Left lobe of liver (tissue), 2 donors: ENCODE results near the gene DLST. TPM values are rescaled to one million over a fixed set of nuclear protein-coding genes. Genes with fewer than 3 reads are reported as not detected.
"Not testable (repeated sequence)": the region's sequence is repeated elsewhere in the genome, so short reads cannot be mapped to it uniquely, and the experiment has no call there.

ENCODE experiments used
- ATAC-seq: fragments of 200-7000 bp; cut with Tn5 transposase; one replicate; pipeline ENCODE4 v1.9.1; 2020; ENCODE audit warnings: mild to moderate bottlenecking, moderate library complexity
- DNase-seq: peaks from one replicate; pipeline ENCODE4 v3.0.0-alpha.2; 2020; ENCODE audit warnings: low spot score
- total RNA-seq: library from RNA; stranded (reverse); gene quantifications from one replicate; pipeline ENCODE4 v1.2.1, GENCODE V29; 2021
- donor health status: DM: no; HTN: no; CAD: no; lungs with moderate emphysema.
- donor health status: DM: no; HTN: yes; CAD: no.

DLST gene
- total RNA-seq, 1 donor from 2014 or later = 65.6 TPM

GRCh38 chr14:74915426-74915825 lies 33.7 kb downstream of the DLST start:
- no peak for ATAC-seq

DNA sequence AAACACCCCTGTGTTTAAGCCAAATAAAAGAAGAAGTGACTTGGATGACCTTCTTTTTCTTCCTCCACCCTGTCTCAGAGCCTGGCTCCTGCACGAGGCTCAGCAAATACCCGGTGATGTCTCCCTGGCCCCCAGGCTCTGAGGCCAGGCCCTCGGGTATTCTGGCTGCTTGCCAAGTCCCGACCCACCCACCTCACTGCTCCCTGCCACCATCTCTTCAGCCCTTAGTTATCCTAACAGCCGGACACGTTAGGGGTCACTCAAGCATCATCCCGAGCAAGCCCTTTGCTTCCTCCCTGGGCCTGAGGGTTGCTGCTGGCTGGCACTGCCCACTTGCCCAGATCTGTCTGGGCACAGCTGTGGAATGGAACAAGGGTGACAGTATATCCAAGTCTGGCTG lies 34.1 kb downstream of the DLST start:
- ATAC-seq (no peak), DNase-seq (no peak)

More at GRCh38 chr14:74915426-74915825, 33.7 kb downstream of the DLST start:
- no peak for DNase-seq

- DNase-seq (no peak), ATAC-seq (no peak)
Observed at GRCh38 chr14:74917178-74917543, 35.4 kb downstream of the DLST start.

DNA sequence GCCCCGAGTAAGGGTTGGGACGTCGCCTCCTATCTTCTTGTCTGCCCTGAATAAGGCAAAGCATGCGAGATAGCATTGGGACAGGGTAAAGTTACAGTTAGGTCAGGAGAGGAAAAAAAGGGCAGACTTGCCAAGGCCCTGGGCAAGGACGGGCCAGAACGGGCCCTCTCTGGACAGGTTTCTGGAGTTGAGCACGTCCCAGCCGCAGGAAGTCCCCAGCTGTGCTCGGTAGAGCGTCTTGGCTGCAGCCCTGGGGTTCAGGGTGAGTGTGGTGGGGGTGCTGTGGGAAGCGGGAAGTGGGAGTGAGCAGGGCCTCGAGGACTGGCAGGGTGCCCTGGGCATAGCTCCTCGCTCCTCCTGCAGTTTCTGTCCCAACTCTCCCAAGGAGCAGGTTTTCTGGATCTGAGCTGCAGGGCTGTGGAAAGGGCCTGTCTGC lies 35.9 kb downstream of the DLST start:
- ATAC-seq (peak; percentile 23), DNase-seq (no peak)

DNA sequence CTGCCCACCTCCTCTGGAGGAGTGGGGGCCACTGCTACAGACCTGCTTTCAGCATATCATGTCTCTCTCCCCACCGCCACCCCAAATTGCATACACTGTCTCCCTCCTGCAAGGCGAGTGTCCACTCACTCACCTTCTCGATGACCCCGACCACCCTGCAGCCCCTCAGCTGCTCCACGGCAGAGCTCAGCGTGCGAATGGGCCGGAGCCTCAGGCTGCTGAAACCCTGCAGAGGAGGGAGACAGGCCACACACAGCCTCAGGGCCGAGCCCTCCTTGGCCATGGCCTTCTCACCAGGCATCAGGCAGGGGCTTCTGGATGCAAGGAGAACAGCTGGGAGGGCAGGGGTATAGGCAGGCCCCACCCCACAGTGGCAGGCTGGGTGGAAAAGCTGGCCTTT lies 36.7 kb downstream of the DLST start:
- DNase-seq = no peak
- no peak for ATAC-seq

DNA sequence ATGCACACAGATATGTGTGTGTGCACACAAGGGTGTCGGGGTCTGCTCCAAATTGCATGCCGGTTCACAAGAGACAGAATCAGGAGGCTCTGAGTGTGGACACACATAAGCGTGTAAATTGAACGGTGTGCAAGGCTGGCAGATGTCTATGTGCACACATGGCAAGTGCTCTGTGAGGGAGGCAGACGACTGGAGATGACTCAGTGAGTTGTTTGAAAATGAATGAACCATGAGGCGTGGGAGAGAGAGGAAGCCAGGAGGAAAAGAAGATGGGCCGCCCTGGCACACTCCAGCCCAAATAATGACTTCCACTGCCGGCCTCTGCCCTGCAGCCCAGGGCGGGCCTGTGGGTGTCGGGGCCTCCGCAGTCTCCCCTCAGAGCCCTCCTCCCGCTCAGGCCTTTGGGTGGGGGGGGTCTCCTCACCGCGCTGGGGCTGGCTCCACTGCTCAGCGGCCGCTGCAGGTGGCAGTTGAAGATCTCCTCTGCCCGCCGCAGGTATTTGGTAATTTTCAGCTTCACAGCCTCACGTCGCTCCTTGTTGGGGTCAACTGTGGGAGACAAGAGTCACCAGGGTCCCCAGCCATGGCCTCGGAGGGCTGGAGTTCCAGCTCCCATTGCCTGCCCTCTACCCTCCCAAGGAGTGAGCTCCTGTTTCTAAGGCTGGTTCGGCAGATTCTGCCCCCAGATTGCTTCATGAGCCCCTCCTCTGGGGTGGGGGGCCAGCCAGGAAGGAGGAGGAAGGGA lies 37.9 kb downstream of the DLST start:
- ATAC-seq (no peak), DNase-seq (no peak)

- DNase-seq (no peak), ATAC-seq (no peak)
Observed at GRCh38 chr14:74920281-74920680, 38.6 kb downstream of the DLST start.

- no peak for DNase-seq
- no peak for ATAC-seq
Observed at GRCh38 chr14:74921053-74921620, 39.4 kb downstream of the DLST start.

DNA sequence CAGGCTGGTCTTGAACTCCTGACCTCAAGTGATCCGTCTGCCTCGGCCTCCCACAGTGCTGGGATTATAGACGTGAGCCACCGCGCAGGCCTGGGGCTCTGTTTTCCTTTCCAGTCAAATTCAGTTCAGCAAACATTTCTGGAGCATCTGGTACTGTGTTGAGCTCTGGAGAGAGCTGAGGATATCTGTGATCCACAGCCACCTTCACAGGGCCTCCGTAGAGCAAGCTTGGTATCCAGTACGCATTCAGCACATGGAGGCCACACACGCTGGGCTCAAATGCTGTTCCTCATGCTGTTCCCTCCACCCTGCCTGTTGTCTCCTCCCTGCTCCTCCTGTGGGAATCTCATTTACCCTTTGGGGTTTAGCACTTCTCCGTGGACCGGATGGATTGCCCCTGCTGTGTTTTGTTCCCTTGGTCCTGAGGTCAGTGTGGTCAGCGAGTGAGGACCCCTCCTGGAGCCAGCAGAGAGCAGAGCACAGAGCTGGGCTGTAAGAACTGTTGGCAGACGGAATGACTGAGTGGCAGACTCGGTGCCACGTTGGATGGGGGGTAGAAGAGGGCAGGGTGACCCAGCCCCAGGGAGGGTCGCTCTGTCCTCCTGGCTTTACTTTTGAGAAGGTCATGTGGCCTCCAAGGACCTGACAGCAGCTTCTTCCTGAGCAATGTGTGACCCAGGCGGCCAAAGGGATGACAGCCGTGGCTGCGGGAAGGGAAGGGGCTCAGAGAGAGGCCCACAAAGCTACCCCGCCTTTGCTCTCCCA lies 40.5 kb downstream of the DLST start:
- ATAC-seq (no peak), DNase-seq (no peak)

DNA sequence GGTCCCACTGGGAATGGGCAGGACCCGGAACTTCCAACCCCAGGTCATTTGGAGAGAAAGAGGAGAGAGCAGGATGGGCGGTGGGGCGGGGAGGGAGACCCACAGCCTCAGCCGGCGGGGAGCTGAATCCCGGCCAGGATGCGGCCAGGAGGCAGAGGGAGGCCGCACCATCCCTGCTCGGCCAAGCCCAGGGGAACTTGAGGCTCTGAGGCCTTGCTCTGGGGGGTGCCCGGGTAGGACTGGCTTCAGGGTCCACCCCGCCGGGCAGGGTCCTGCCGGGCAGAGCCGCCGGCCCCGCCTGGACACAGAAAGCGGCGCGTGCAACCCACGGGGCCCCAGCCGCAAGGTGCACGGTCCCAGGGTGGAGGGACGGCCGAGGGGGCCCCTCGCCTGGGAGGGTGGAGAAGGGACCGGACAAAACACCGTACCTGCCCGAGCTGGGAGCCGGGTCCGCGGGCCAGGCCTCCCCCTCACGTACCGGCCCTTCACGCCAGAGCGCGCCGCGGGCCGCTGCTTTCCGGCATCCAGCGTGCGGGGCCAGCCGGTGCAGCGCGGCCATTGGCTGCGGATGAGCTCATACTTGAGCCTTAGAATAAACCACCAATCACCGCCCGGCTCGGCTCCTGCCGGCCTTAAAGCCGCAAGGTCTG lies 41.2 kb downstream of the DLST start, which contains the start of gene RPS6KL1:
Gene RPS6KL1, minus strand, starts transcription at position 509 of the 650 bp plus-strand sequence. CDS start 1,719 bp downstream, outside the sequence.
- DNase-seq (peak; percentile 85), ATAC-seq (peak; percentile 99)

GRCh38 chr14:74924061-74924460 lies 42.3 kb downstream of the DLST start:
- ATAC-seq (no peak), DNase-seq (no peak)

DNA sequence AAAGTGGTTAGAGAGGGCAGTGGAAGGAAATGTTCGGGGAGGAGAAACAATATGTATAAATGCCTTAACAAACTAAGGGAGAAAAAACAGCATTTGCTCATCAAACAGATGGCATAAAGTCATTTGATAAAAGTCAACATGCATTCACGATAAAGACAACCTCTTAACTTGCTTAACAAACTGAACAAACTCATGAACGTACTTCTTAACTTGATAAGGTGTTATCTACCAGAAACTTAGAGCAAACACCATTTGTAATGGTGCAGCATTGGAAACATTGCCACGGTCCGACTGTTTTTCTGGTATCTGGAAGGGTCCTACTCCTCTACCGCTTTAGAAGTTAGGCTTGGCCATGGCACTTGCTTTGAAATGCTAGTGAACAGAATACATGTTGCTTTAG lies 45.5 kb downstream of the DLST start:
- no peak for ATAC-seq
- no peak for DNase-seq

DNA sequence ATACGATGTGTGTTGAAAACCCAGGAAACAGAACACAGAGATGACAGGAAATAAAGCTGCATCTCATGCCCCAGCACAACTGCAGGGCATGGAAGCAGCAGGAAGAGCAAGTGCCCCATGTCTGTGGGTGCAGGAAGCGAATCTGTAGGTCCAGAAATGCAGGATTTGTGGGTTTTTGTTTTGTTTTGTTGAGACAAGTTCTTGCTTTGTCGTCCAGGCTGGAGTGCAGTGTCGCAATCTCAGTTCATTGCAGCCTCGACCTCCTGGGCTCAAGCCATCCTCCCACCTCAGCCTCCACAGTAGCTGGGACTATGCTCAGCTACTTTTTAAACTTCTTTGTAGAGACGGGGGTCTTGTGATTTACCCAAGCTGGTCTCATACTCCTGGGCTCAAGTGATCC lies 47.5 kb downstream of the DLST start:
- ATAC-seq (no peak), DNase-seq (no peak)

GRCh38 chr14:74931744-74932143 lies 50.0 kb downstream of the DLST start:
- DNase-seq, ATAC-seq: not testable (repeated sequence)

- DNase-seq (no peak), ATAC-seq (peak; percentile 59)
Observed at GRCh38 chr14:74932401-74932901, 50.7 kb downstream of the DLST start.

DNA sequence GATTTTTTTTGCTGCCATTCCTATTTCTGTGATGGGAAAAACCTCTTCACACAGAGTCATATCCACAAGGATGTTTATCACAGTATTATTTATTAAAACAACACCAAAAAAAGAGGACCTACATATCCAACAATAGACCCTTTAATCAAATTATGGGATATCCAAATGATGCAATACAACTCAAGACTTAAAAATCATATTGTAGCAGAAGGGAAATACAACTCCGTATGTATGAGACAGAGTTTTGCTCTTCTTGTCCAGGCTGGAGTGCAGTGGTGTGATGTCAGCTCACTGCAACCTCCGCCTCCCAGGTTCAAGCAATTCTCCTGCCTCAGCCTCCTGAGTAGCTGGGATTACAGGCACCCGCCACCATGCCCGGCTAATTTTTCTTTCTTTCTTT lies 51.2 kb downstream of the DLST start:
- ATAC-seq, DNase-seq: not testable (repeated sequence)

DNA sequence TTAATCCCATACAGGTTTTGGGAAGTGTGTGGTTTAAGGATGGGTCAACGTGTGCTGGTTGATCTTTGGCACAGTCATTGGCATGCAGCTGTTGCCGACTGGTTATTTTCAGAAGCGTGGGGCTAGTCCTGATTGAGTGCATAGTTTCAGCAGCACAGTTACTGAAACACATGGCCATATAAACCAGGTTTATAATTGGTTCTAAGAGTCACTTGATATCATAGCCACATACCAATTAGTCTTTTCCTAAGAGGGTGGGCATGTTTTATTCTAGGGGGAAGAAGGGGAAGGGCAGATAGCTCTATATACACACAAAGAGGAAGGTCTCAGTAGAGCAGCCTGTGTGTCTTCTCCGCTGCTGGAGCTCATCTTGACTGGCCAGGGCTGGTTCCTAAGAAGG lies 52.3 kb downstream of the DLST start:
- ATAC-seq (no peak), DNase-seq (no peak)

DNA sequence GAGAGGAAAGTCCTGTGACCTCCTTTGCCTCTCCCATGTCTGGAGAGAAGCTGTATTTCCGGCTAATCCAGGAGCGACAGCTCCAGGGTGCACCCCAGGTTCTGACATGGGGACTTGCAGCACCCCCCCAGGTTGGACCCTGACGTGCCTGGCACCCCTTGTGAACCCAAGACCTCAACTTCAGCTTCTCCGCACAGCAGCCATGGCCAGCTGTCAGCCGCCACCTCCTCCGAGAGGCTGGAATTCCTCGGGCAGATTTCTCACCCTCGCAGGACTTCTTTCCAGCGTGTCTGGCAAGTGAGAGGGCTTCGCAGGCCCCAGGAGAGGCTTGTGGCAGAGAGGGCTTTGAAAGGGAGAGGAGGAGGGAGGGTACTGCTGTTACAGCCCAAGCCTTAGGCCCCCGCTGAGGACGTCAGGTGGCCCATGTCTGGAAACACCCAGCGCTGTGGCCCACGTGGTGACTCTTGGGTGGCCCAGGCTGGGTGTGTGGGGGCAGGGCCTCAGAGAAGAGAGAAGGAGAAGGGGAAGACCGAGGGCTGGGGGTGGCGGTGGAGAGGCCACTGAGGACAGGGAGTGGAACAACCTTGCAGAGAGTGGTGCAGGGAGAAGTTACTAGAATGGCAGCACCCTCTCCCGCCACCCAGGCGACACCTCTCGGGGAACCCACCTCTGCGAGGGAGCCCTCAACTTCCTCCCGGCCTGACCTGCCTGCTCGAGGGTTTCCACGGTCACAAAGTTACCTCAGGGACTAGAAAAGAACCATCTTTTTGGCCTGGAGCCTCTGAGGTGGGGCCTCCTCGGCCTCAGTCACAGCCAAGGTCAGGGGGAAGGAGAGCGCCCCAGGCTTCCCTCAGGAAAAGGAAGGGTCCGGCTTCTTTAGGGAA lies 53.0 kb downstream of the DLST start:
- ATAC-seq (peak; percentile 37), DNase-seq (no peak)

DNA sequence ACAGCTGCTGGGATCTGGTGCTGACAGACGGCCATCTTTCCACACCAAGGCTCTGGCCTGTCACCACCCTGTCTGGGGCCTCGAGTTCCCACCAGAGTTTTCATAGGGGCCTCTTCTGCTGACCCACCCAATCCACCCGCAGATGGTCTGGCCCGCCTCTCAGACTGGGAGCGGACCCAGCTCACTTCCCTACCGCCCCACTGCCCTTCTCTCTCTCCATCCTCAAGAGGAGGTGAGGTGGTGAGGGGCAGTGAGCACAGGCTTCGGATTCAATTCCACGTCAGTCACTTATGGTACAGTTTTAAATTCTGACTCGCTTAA lies 53.6 kb downstream of the DLST start:
- DNase-seq (no peak), ATAC-seq (peak; percentile 9)

DNA sequence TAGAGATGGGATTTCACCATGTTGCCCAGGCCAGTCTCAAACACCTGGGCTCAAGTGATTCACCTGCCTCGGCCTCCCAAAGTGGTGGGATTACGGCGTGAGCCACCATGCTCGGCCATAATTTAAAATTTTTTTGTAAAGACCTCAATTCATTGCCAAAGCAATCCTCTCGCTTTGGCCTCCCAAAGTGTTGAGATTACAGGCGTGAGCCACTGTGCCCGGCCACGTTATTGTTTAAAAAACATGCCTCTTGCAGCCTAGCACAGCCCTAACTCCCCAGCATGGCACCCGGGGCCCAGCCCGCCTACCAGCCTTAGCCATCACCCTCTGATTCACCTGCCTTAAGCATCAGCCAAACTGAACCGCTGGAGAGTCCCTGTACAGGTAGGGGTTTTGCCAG lies 54.4 kb downstream of the DLST start:
- DNase-seq (no peak), ATAC-seq (no peak)
